Cardiac muscle cell (in vitro differentiated cells and primary cell): ENCODE measurements around the gene EDIL3. TPM values are rescaled to one million over a fixed set of nuclear protein-coding genes. Genes with fewer than 3 reads are reported as not detected.

Source experiments
- DNase-seq, 2 donors: peaks; one replicate each; pipeline versions ENCODE4 v3.0.0 to v3.0.0-alpha.2; 2010 to 2017; ENCODE audit warnings: low read depth in 1 of 2, low spot score in 1 of 2
- H3K27ac ChIP-seq: fragments of 200-600 bp; sonication (generic); 2 replicates; pipeline ENCODE4 v1.5.1; 2016
- H3K27me3 ChIP-seq: fragments of 200-600 bp; sonication (generic); 2 replicates; pipeline ENCODE4 v1.6.0; 2016; ENCODE audit warnings: control low read depth
- H3K36me3 ChIP-seq: fragments of 200-600 bp; sonication (generic); 2 replicates; pipeline ENCODE4 v1.5.1; 2016; ENCODE audit warnings: control low read depth
- H3K4me1 ChIP-seq: fragments of 200-600 bp; sonication (generic); 2 replicates; pipeline ENCODE4 v1.8.1; 2017; ENCODE audit warnings: low read depth, mild to moderate bottlenecking, mixed run types
- H3K4me3 ChIP-seq: fragments of 200-600 bp; sonication (generic); 2 replicates; pipeline ENCODE4 v1.5.1; 2016; ENCODE audit warnings: mild to moderate bottlenecking
- H3K9me3 ChIP-seq: fragments of 200-600 bp; sonication (generic); 2 replicates; pipeline ENCODE4 v1.5.1; 2017; ENCODE audit warnings: low read depth, mild to moderate bottlenecking, control low read depth
- polyA plus RNA-seq: library from polyadenylated mRNA; unstranded; fragments of >200 nt; fragmentation: Nextera tagmentation; extraction: Ambion mirVana; gene quantifications from 2 replicates; pipeline ENCODE4 v1.2.1, GENCODE V29; 2016
- total RNA-seq: library from RNA; depleted of rRNA; stranded (reverse); fragments of >200 nt; gene quantifications from 2 replicates; pipeline ENCODE4 v1.2.3, GENCODE V29; 2016
- TF ChIP-seq, protein P1 (sequence below): IDR thresholded peaks from 2 replicates; pipeline ENCODE4 v1.5.1; 2012; ENCODE audit warnings: low read depth, mild to moderate bottlenecking, low read length

Gene EDIL3
- total and polyA plus RNA-seq, 2 experiments from 2014 or later, result 7.2 to 7.7 TPM

DNA sequence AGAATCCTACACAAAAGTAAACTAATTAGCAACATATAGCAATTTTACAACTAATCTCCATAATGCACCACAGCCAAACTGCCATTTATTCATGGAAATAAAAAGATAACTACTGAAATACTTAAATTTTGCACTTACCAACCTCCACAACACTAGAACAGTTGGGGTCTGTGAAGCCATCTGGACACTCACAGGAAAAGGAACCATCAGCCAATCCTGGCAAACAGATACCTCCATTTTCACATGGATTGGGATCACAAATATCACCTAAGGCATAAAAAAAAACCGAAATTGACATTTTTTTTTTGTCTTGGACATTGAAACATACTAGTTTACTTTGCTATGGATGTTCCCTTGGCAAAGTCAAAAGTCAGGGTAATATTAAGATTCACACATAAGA is 130.7 kb downstream of the EDIL3 start:
- H3K36me3 ChIP-seq, result no peaks in the 10 kb centered on the region
- no peaks in the 10 kb centered on the region for H3K9me3 ChIP-seq
- TF ChIP-seq, protein P1, sequence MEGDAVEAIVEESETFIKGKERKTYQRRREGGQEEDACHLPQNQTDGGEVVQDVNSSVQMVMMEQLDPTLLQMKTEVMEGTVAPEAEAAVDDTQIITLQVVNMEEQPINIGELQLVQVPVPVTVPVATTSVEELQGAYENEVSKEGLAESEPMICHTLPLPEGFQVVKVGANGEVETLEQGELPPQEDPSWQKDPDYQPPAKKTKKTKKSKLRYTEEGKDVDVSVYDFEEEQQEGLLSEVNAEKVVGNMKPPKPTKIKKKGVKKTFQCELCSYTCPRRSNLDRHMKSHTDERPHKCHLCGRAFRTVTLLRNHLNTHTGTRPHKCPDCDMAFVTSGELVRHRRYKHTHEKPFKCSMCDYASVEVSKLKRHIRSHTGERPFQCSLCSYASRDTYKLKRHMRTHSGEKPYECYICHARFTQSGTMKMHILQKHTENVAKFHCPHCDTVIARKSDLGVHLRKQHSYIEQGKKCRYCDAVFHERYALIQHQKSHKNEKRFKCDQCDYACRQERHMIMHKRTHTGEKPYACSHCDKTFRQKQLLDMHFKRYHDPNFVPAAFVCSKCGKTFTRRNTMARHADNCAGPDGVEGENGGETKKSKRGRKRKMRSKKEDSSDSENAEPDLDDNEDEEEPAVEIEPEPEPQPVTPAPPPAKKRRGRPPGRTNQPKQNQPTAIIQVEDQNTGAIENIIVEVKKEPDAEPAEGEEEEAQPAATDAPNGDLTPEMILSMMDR, result no peak
- H3K4me3 ChIP-seq, result no peak overlapping the region
- H3K27me3 ChIP-seq, result no peaks in the 10 kb centered on the region
- H3K27ac ChIP-seq, result no peak overlapping the region
- H3K4me1 ChIP-seq, result no peaks in the 10 kb centered on the region
- DNase-seq, result no peak

DNA sequence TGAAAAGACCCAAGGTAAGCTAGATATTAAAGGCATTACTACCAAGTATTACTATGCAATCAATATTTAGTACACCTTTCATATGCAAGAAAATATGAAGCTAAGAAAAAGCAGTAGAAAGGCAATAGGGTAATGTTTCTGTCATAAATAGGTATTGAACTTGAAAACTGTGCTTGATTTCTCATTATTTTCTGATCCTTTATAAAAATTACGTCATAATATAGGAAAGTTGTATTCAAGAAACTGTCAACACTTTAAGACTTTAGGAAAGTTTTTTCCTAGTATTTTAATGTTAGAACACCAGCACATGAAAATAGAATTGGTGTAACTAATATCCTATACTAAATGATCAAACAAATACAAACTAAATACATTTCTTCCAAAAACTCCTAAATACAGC is 133.2 kb downstream of the EDIL3 start:
- H3K4me3 ChIP-seq, result no peak overlapping the region
- H3K36me3 ChIP-seq, result no peaks in the 10 kb centered on the region
- H3K9me3 ChIP-seq, result no peaks in the 10 kb centered on the region
- peaks cover 14% of the 10 kb centered on the region for H3K4me1 ChIP-seq
- no peaks in the 10 kb centered on the region for H3K27me3 ChIP-seq
- TF ChIP-seq, protein P1, result no peak
- H3K27ac ChIP-seq, result no peak overlapping the region
- DNase-seq, result no peak

DNA sequence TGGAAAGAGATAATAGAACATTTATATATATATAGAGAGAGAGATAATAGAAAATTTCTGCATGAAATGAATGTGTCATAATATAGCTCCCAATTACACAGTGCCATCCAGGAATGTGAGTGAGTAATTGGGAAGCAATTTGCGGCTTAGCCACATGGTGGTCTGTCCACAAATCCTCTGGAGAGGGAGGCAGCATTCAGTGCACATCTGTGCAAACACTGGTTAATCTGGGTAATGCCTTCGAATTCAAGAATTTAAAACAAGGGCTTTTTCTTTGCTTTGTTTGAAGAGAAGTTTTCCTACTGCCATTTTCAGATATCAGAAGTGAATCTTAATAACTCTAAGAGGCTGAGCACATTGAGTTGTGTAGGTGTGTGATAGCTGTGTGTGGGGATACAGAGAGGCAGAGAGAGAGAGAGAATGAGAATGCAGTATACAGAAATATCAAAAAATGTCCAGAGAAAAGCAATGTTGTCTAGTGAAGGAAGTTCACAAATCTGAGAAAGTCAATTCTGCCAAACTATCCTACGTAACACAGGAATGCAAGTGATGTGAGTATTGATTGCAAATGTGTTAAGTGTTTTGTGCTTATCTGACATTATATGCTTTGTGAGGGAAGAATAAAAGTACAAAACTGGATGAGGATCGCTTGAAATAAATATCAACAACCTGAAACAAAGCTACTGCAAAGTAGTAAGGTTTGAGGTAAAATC is 134.6 kb downstream of the EDIL3 start:
- H3K27ac ChIP-seq, result no peak overlapping the region
- no peaks in the 10 kb centered on the region for H3K27me3 ChIP-seq
- TF ChIP-seq, protein P1, result no peak
- no peak overlapping the region for H3K4me3 ChIP-seq
- H3K9me3 ChIP-seq, result no peaks in the 10 kb centered on the region
- peaks cover 14% of the 10 kb centered on the region for H3K4me1 ChIP-seq
- H3K36me3 ChIP-seq, result no peaks in the 10 kb centered on the region
- DNase-seq, result peak in 1 of 2 donors; percentile 91

DNA sequence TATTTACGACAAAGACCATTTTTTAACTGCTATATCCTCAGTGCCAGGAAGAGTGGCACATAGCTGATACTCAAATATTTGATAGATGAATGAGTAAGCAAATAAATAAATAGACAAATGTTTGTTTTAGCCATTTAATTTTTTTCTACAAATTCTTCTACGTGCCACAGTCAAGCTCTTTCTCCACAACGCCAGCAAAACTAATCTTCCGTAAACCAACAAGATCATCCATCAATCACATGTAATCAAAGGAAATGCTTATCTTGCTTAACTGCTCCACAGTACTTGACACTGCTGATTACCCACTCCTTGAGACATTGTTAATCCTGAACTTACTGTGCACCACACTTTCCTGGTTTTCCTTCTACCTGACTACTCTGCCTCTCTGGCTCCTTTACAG is 136.7 kb downstream of the EDIL3 start:
- no peaks in the 10 kb centered on the region for H3K36me3 ChIP-seq
- no peak for DNase-seq
- no peaks in the 10 kb centered on the region for H3K9me3 ChIP-seq
- no peak overlapping the region for H3K27ac ChIP-seq
- no peak overlapping the region for H3K4me3 ChIP-seq
- peaks cover 18% of the 10 kb centered on the region for H3K4me1 ChIP-seq
- TF ChIP-seq, protein P1, result no peak
- H3K27me3 ChIP-seq, result no peaks in the 10 kb centered on the region

DNA sequence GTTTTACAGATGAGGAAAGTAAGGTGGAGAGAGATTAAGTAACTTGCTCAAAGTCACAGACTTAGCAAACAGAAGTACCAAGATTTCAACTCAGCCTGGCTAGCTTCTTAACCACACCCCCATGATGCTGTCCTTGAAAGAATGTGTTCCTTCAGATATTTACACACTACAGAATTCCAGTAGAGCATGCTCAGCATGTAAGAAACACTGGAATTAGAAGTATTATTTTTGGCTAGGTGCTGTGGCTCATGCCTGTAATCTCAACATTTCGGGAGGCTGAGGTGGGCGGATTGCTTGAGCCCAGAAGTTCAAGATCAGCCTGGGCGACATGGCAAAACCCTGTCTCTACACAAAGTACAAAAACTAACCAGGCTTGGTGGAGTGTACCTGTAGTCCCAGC is 142.4 kb downstream of the EDIL3 start:
- TF ChIP-seq, protein P1, result no peak
- peaks cover 10% of the 10 kb centered on the region for H3K4me1 ChIP-seq
- peak in 1 of 2 donors; percentile 84 for DNase-seq

More for the DNA sequence above, 142.4 kb downstream of the EDIL3 start:
- Histone ChIP-seq H3K9me3 (no peaks in the 10 kb centered on the region), H3K27ac (no peak overlapping the region), H3K27me3 (no peaks in the 10 kb centered on the region), H3K36me3 (no peaks in the 10 kb centered on the region), H3K4me3 (no peak overlapping the region)
